ENCODE results near the gene SHD. TPM values are rescaled to one million over a fixed set of nuclear protein-coding genes. Genes with fewer than 3 reads are reported as not detected.
A peak's percentile ranks its signal among the peaks of the same experiment; 100 is the strongest.

SHD gene
- total and polyA plus RNA-seq, 2 of the 8 experiments (the other 6 are each of a cell fraction or from before 2014, with no cell fraction given): 5.8 to 10.7 TPM

GRCh38 chr19:4279267-4279529 is 132 bp downstream of the SHD start (continued):
- no peak for TF ChIP-seq CHD7 (IDR thresholded peaks at IDR 0.05; ENCODE audit: insufficient replicate concordance, low read length)
- no peak for TF ChIP-seq CEBPB (IDR thresholded peaks at IDR 0.05; ENCODE audit: low read depth, low read length)
- TF ChIP-seq ATF2 (IDR thresholded peaks at IDR 0.05; ENCODE audit: low read length): no peak
- no peak for TF ChIP-seq SIN3A (conservative IDR thresholded peaks at IDR 0.05 in 1 of 2, IDR thresholded peaks at IDR 0.05 in 1 of 2; ENCODE audit: low read depth in 1 of 2, low read length in 2 of 2)
- TF ChIP-seq ASH2L (IDR thresholded peaks at IDR 0.05; ENCODE audit: low read length): peak; percentile 39
- peak; percentile 34; the same call in 1 of the 2 replicates for TF ChIP-seq TAF1 (IDR thresholded peaks at IDR 0.05; ENCODE audit: low read depth, low read length)
- TF ChIP-seq TAF7 (optimal IDR thresholded peaks at IDR 0.05; ENCODE audit: borderline replicate concordance, low read depth, low read length): no peak
- no peak for TF ChIP-seq CTCF (IDR thresholded peaks at IDR 0.05; ENCODE audit: control extremely low read depth in 1 of 3, insufficient read depth in 1 of 3, low read depth in 1 of 3, low read length in 3 of 3)
